Smooth muscle cell (in vitro differentiated cells): ENCODE measurements around the gene SYT13. TPM values are rescaled to one million over a fixed set of nuclear protein-coding genes. Genes with fewer than 3 reads are reported as not detected.

Experiments
- DNase-seq: peaks from one replicate; lab custom pipeline; 2025; ENCODE audit not compliant: unreplicated experiment; lab: John Stamatoyannopoulos, UW
- H2AFZ ChIP-seq: fragments of 200-600 bp; sonication (generic); 2 replicates; pipeline ENCODE4 v1.6.0; 2016; ENCODE audit warnings: antibody characterized with exemption, low read depth, mild to moderate bottlenecking
- H3F3A ChIP-seq: fragments of 200-600 bp; sonication (generic); 2 replicates; pipeline ENCODE4 v1.6.0; 2017; ENCODE audit warnings: antibody characterized with exemption, low read depth
- H3K27ac ChIP-seq: fragments of 200-600 bp; sonication (generic); 2 replicates; pipeline ENCODE4 v1.5.1; 2016; ENCODE audit warnings: low read depth, mild to moderate bottlenecking
- H3K27me3 ChIP-seq: fragments of 200-600 bp; sonication (generic); 2 replicates; pipeline ENCODE4 v1.6.1; 2016; ENCODE audit warnings: low read depth, mild to moderate bottlenecking
- H3K36me3 ChIP-seq: fragments of 200-600 bp; sonication (generic); 2 replicates; pipeline ENCODE4 v1.5.1; 2016; ENCODE audit warnings: low read depth
- H3K4me1 ChIP-seq: fragments of 200-600 bp; sonication (generic); 2 replicates; pipeline ENCODE4 v1.5.1; 2016; ENCODE audit warnings: low read depth
- H3K4me2 ChIP-seq: fragments of 200-600 bp; sonication (generic); 2 replicates; pipeline ENCODE4 v1.6.0; 2016; ENCODE audit warnings: mild to moderate bottlenecking
- H3K4me3 ChIP-seq: fragments of 200-600 bp; sonication (generic); 2 replicates; pipeline ENCODE4 v1.5.1; 2016; ENCODE audit warnings: mild to moderate bottlenecking
- H3K79me2 ChIP-seq: fragments of 200-600 bp; sonication (generic); 2 replicates; pipeline ENCODE4 v1.6.0; 2016; ENCODE audit warnings: low read depth, mild to moderate bottlenecking
- H3K9ac ChIP-seq: fragments of 200-600 bp; sonication (generic); 2 replicates; pipeline ENCODE4 v1.6.0; 2016; ENCODE audit warnings: low read depth
- H3K9me3 ChIP-seq: fragments of 200-600 bp; sonication (generic); replicated peaks from 2 replicates; pipeline ENCODE4 v1.5.1; 2016; ENCODE audit warnings: low read depth
- H4K20me1 ChIP-seq: fragments of 200-600 bp; sonication (generic); 2 replicates; pipeline ENCODE4 v1.6.0; 2016; ENCODE audit warnings: low read depth
- WGBS: methylation state at CpG from one replicate; pipeline ENCODE4 v1.1.7; 2016; ENCODE audit warnings: low lambda C conversion rate; 5-methylcytosine and 5-hydroxymethylcytosine counted together
- polyA plus RNA-seq: library from polyadenylated mRNA; unstranded; fragments of >200 nt; fragmentation: Nextera tagmentation; extraction: Ambion mirVana; gene quantifications from 2 replicates; pipeline ENCODE4 v1.2.1, GENCODE V29; 2016
- total RNA-seq: library from RNA; depleted of rRNA; stranded (reverse); fragments of >200 nt; gene quantifications from 2 replicates; pipeline ENCODE4 v1.2.3, GENCODE V29; 2014
- TF ChIP-seq, protein P1 (sequence below): fragments of 200-600 bp; sonication (generic); IDR thresholded peaks from 2 replicates; pipeline ENCODE4 v1.5.1; 2017; ENCODE audit warnings: borderline replicate concordance, mild to moderate bottlenecking, antibody characterized with exemption; ENCODE audit not compliant: insufficient read depth, poor library complexity, severe bottlenecking

SYT13 gene
- total and polyA plus RNA-seq, 2 experiments from 2014 or later, result 0.47 to 1.3 TPM

DNA sequence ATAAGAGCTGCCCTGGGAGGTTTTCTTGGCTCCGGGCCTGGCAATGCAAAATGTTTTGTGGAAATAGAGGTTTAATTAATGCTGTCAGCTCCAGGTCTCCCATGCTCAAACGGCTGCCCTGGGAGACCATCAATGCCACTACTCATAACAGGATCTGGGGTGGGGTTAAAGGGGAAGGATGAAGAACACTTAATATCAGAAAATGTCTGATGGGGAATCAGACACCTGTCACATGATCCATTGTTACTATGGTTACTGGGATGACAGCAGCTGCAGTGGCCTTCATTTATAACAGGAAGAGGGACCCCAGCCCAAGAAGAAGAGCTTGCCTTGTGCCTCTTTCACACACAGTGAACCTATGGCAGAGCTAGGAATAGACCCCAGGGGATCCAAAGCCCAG is 2.2 kb upstream of the SYT13 start:
- Histone ChIP-seq H4K20me1 (no peaks in the 10 kb centered on the region), H3K27me3 (peaks cover 72% of the 10 kb centered on the region), H3K36me3 (no peaks in the 10 kb centered on the region), H3K27ac (no peak overlapping the region), H2AFZ (no peak overlapping the region), H3K79me2 (no peaks in the 10 kb centered on the region), H3F3A (no peaks in the 10 kb centered on the region), H3K9ac (no peak overlapping the region), H3K9me3 (no peaks in the 10 kb centered on the region), H3K4me2 (no peak overlapping the region), H3K4me1 (peaks cover 7% of the 10 kb centered on the region), H3K4me3 (no peak overlapping the region)
- no peak for DNase-seq
- TF ChIP-seq, protein P1, sequence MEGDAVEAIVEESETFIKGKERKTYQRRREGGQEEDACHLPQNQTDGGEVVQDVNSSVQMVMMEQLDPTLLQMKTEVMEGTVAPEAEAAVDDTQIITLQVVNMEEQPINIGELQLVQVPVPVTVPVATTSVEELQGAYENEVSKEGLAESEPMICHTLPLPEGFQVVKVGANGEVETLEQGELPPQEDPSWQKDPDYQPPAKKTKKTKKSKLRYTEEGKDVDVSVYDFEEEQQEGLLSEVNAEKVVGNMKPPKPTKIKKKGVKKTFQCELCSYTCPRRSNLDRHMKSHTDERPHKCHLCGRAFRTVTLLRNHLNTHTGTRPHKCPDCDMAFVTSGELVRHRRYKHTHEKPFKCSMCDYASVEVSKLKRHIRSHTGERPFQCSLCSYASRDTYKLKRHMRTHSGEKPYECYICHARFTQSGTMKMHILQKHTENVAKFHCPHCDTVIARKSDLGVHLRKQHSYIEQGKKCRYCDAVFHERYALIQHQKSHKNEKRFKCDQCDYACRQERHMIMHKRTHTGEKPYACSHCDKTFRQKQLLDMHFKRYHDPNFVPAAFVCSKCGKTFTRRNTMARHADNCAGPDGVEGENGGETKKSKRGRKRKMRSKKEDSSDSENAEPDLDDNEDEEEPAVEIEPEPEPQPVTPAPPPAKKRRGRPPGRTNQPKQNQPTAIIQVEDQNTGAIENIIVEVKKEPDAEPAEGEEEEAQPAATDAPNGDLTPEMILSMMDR, result no peak
- whole genome bisulfite sequencing, result 95% methylated on average over 2 of the region's 2 CpGs

DNA sequence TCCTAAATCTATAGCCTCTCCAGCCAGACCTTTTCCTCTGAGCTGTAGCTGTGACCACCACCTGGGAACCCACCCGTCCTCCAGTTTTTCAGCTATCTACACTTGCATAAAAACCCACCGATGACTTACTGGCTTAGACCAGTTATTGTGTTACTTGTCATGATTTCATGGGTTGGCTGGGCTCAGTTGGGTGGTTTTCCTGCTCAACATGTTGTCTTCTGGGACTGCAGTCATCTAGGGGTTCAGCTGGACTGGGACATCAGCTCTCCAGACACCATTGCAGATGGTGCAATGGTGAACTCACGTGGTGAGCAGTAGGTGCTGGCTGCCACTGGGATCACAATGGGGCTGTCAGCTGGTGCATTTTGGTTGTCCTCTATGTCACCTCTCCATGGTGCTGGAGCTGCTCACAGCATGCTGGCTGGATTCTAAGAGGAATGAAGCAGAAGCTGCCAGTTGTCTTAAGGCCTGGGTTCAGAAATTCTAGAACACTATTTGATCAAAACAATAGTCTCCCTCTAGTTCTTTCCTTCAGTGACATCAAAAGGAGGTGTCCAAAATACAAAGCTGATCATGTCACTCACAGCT is 1.3 kb upstream of the SYT13 start:
- Histone ChIP-seq H3K4me3 (no peak overlapping the region), H3K4me2 (no peak overlapping the region), H3K9ac (no peak overlapping the region), H3K9me3 (no peaks in the 10 kb centered on the region), H3K27ac (no peak overlapping the region), H3K27me3 (peaks cover 74% of the 10 kb centered on the region), H3F3A (no peaks in the 10 kb centered on the region), H2AFZ (no peak overlapping the region), H4K20me1 (no peaks in the 10 kb centered on the region), H3K36me3 (no peaks in the 10 kb centered on the region), H3K4me1 (peaks cover 7% of the 10 kb centered on the region), H3K79me2 (no peaks in the 10 kb centered on the region)
- DNase-seq, result no peak
- TF ChIP-seq, protein P1, result no peak
- WGBS, result 67% methylated on average over 3 of the region's 3 CpGs

DNA sequence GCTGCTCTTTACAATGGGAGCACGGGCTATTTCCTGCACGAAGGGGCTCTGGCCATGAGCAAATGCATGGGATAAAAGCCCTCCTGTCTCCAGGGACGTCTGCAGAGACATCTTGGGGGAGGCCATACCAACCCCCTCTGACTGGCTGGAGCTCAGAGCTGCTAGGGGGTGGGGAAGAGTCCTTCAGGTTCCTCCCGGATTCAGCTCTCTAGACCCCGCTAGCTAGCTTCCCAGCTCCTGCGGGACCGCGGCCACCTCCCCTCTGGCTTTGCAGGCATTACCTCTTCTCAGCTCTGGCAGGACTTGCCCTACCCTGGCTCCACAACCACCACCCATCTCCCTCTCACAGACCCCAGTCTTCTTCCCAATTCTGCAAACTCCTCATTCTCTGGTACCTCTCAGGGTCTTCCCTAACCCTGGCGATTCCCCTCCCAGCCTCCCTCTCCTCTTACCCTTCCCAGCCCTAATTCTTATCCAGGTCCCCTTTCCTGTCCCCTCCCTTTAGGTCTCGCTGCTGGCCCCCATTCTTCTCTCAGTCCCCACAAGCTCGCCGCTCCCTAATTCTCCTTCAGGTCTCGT is 802 bp downstream of the SYT13 start:
- H3K4me2 ChIP-seq, result peak overlapping the region; percentile 92
- TF ChIP-seq, protein P1, result no peak

DNA sequence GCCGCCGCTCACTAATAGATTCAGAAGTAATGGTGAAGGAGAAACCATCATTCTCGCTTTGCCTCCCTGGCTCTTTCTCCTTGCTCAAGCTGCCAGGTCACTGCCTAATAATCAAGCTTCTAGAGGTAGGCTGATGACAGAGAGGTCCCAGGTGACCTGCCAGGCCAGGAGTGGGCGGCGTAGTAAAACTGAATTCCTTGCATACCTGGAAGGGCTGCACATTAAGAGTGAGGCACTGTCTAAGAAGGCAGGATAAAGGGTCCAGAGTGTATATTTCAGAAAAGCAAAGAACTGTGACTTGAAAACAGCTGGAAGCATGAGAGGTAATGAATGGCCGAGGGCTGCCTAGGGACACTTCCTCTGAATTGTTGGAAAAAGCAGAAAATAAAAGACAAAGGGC is 4.1 kb downstream of the SYT13 start:
- no peaks in the 10 kb centered on the region for H3K36me3 ChIP-seq
- H3K27ac ChIP-seq, result no peak overlapping the region
- no peaks in the 10 kb centered on the region for H3F3A ChIP-seq
- H3K9ac ChIP-seq, result no peak overlapping the region
- H3K4me3 ChIP-seq, result no peak overlapping the region
- H2AFZ ChIP-seq, result no peak overlapping the region
- TF ChIP-seq, protein P1, result no peak
- H3K79me2 ChIP-seq, result no peaks in the 10 kb centered on the region
- H3K4me1 ChIP-seq, result peaks cover 7% of the 10 kb centered on the region
- whole genome bisulfite sequencing, result 79% methylated on average over 6 of the region's 6 CpGs
- H3K9me3 ChIP-seq, result no peaks in the 10 kb centered on the region
- H3K4me2 ChIP-seq, result no peak overlapping the region
- no peak for DNase-seq
- H4K20me1 ChIP-seq, result no peaks in the 10 kb centered on the region
- peaks cover 57% of the 10 kb centered on the region for H3K27me3 ChIP-seq

More for the DNA sequence above, 802 bp downstream of the SYT13 start:
- peaks cover 56% of the 10 kb centered on the region for H3K27me3 ChIP-seq
- H3F3A ChIP-seq, result no peaks in the 10 kb centered on the region
- no peaks in the 10 kb centered on the region for H4K20me1 ChIP-seq
- H3K9me3 ChIP-seq, result no peaks in the 10 kb centered on the region
- 15% methylated on average over 9 of the region's 13 CpGs for WGBS
- H3K9ac ChIP-seq, result no peak overlapping the region
- H3K4me1 ChIP-seq, result peaks cover 7% of the 10 kb centered on the region
- DNase-seq, result no peak
- H3K4me3 ChIP-seq, result peak overlapping the region; percentile 58
- no peak overlapping the region for H2AFZ ChIP-seq
- H3K36me3 ChIP-seq, result no peaks in the 10 kb centered on the region
- H3K27ac ChIP-seq, result no peak overlapping the region
- H3K79me2 ChIP-seq, result no peaks in the 10 kb centered on the region
